CD4-positive, alpha-beta T cell treated with Interleukin-15 for 1 hour (primary cell): Measurements from ENCODE around the gene METTL21C.

Source experiments
- DNase-seq: peaks from one replicate; pipeline ENCODE4 v3.0.0-alpha.2; 2020

The METTL21C gene

GRCh38 chr13:102658660-102659059 lies 36.2 kb downstream of the METTL21C start:
- no peak for DNase-seq

- no peak for DNase-seq
Observed at GRCh38 chr13:102657630-102658029, 37.2 kb downstream of the METTL21C start.

- DNase-seq = no peak
Observed at GRCh38 chr13:102654756-102655155, 40.1 kb downstream of the METTL21C start.

DNA sequence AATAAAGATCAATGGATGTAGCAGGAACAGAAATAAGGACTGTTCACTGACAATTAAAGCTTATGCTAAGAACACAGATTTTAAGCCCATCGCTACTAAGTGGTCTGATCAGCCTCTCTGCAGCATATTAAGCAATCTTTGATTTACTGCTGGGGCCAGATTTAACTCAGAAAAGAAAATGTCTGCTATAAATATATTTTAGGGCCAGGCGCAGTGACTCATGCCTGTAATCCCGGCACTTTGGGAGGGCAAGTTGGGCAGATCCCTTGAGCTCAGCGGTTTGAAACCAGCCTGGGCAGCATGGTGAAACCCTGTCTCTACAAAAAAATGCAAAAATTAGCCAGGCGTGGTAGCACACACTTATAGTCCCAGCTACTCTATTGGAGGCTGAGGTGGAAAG lies 43.0 kb downstream of the METTL21C start:
- no peak for DNase-seq

GRCh38 chr13:102651392-102651791 lies 43.5 kb downstream of the METTL21C start:
- DNase-seq = no peak

DNA sequence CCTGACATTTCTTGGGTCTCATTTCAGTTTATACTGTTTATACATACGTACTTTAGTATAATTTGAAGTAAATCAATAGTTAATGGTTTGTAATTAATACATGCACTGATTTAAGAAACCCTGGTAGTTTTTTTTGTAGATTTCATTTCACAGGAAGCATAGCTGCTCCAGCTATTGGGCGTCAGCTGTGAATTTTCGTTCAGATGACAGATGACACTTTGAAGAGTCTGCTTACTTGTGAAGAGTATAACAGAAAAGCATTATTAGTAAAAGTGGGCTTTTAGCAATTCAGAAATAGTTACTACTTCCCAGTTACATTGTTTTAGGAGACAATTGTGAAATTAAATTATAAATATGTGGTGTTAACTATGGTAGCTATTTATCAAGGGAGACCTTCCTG lies 44.4 kb downstream of the METTL21C start:
- DNase-seq = no peak

GRCh38 chr13:102648046-102648445 lies 46.8 kb downstream of the METTL21C start:
- no peak for DNase-seq

- DNase-seq = no peak
Observed at GRCh38 chr13:102645701-102646100, 49.1 kb downstream of the METTL21C start.

DNA sequence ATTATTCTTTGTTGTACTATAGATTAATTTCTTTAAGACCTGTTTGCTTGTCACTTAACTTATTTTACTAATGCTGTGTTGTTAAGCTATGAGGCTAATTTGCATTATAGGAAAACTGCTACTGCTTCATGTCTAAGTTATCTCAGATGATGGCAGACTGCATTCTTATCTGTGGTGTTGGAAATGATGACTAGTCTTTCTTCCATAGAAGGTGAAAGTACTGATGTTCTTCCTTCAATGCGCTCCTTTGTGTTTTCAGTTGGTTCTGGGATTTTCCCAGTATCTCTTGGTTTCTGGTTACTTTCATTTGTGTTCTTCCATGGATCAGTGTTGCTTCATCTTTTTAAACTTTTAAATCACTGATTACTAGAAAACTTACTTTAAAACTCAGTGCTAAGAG lies 51.2 kb downstream of the METTL21C start:
- no peak for DNase-seq

GRCh38 chr13:102642475-102642874 lies 52.4 kb downstream of the METTL21C start:
- DNase-seq = no peak

- no peak for DNase-seq
Observed at GRCh38 chr13:102642029-102642428, 52.8 kb downstream of the METTL21C start.

GRCh38 chr13:102638741-102639140 lies 56.1 kb downstream of the METTL21C start:
- no peak for DNase-seq
